NT2/D1 (cell line): ENCODE data around the gene LIMK2.

Experiments
- DNase-seq: peaks from one replicate; pipeline ENCODE4 v3.0.0-alpha.2; 2011; ENCODE audit warnings: low read depth, low spot score
- H3K27me3 ChIP-seq: 2 replicates; pipeline ENCODE4 v1.6.0; 2011; ENCODE audit warnings: mild to moderate bottlenecking; ENCODE audit not compliant: insufficient read length, insufficient read depth
- H3K36me3 ChIP-seq: 2 replicates; pipeline ENCODE4 v1.6.1; 2011; ENCODE audit warnings: mild to moderate bottlenecking, low read length, mixed read lengths; ENCODE audit not compliant: insufficient read depth, insufficient read length
- H3K4me1 ChIP-seq: 2 replicates; pipeline ENCODE4 v1.5.1; 2011; ENCODE audit not compliant: insufficient read depth, insufficient read length
- H3K4me3 ChIP-seq: 2 replicates; pipeline ENCODE4 v1.5.1; 2011; ENCODE audit warnings: low read depth; ENCODE audit not compliant: insufficient read length
- H3K9ac ChIP-seq: 2 replicates; pipeline ENCODE4 v1.6.0; 2011; ENCODE audit warnings: low read depth; ENCODE audit not compliant: insufficient read length
- H3K9me3 ChIP-seq: 2 replicates; pipeline ENCODE4 v1.5.1; 2011; ENCODE audit warnings: mild to moderate bottlenecking, low read length; ENCODE audit not compliant: insufficient read depth
- SUZ12 ChIP-seq: IDR thresholded peaks from 2 replicates; pipeline ENCODE4 v1.6.1; 2011; ENCODE audit not compliant: insufficient read length, insufficient read depth; ENCODE audit errors: extremely low read depth
- YY1 ChIP-seq: IDR thresholded peaks from 2 replicates; pipeline ENCODE4 v1.6.1; 2011; ENCODE audit not compliant: insufficient read length, insufficient read depth
- ZNF274 ChIP-seq: IDR thresholded peaks from 2 replicates; pipeline ENCODE4 v1.6.1; 2011; ENCODE audit warnings: mild to moderate bottlenecking, low read depth, low read length

The LIMK2 gene

DNA sequence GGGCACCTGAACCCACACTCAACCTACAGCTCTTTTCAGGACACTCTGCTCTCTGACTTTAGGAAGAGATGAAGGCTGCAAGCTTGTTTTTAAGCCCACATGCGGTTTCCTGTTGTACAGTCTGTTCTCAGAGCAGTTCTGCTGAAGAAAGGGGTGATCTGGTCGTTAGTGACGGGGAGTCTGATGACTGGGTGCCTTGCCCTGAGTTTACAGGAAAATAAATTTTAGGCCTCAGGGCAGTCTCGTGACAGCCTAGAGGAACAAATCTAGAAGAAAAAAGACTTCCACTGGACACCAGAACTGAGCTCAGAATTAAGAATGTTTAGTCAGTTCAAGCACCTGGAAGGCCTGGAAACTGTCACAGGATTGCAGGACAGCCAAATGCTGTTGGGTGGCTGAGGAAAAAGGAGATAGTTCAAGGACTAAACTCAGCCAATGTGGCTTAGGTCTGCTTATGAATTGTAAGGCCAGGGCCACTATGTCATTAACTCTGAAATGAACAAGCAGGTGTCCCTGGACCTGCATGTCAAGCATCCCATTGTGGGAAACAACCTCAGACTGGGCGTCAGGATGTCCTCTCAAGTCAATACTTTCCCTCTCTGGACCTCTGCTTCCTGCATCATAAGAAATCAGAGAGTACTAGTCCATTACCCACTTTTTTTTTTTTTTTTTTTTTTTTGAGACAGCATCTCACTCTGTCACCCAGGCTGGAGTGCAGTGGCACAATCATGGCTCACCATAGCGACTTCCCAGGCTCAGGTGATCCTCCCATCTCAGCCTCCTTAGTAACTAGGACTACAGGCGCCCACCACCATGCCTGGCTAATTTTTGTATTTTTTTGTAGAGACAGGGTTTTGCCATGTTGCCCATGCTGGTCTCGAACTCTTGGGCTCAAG lies 74.5 kb downstream of the LIMK2 start:
- no peak for DNase-seq
- no peak overlapping the region for H3K9ac ChIP-seq

DNA sequence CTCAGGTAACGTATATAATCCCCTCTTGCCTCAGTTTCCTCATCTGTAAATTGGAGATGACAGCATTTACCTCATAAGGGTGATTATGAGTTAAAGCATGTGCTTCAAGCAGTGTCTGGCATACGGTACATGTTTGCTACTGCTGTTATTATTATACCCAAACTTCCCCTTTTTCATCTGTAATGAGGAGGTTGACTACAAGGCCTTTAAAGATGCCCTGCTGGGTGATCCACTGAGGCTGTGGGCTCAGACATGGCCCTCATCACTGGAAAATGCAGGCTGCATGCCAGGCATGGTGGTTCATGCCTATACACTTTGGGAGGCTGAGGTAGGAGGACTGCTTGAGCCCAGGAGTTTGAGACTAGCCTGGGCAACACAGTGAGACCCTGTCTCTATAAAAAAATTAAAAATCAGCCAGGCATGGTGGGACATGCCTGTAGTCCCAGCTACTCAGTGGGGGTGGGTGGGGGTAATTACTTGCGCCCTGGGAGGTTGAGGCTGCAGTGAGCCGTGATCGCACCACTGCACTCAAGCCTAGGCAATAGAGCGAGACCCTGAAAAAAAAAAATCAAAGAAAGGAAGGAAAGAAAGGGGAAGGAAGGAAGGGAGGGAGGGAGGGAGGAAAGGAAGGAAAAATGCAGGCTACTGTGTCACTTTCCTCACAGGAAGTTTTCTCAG lies 75.9 kb downstream of the LIMK2 start:
- Histone ChIP-seq H3K27me3 (peaks cover 32% of the 10 kb centered on the region), H3K9ac (no peak overlapping the region), H3K9me3 (no peaks in the 10 kb centered on the region), H3K4me3 (no peak overlapping the region), H3K4me1 (peaks cover 5% of the 10 kb centered on the region), H3K36me3 (no peaks in the 10 kb centered on the region)
- no peak for DNase-seq
- no peak for TF ChIP-seq ZNF274
- no peak for TF ChIP-seq SUZ12
- no peak for TF ChIP-seq YY1

More for the DNA sequence above, 74.5 kb downstream of the LIMK2 start:
- H3K4me1 ChIP-seq: peaks cover 5% of the 10 kb centered on the region
- no peaks in the 10 kb centered on the region for H3K36me3 ChIP-seq
- H3K4me3 ChIP-seq: no peak overlapping the region
- no peak for TF ChIP-seq SUZ12
- TF ChIP-seq ZNF274: no peak
- no peak for TF ChIP-seq YY1
- H3K9me3 ChIP-seq: no peaks in the 10 kb centered on the region
- peaks cover 26% of the 10 kb centered on the region for H3K27me3 ChIP-seq

DNA sequence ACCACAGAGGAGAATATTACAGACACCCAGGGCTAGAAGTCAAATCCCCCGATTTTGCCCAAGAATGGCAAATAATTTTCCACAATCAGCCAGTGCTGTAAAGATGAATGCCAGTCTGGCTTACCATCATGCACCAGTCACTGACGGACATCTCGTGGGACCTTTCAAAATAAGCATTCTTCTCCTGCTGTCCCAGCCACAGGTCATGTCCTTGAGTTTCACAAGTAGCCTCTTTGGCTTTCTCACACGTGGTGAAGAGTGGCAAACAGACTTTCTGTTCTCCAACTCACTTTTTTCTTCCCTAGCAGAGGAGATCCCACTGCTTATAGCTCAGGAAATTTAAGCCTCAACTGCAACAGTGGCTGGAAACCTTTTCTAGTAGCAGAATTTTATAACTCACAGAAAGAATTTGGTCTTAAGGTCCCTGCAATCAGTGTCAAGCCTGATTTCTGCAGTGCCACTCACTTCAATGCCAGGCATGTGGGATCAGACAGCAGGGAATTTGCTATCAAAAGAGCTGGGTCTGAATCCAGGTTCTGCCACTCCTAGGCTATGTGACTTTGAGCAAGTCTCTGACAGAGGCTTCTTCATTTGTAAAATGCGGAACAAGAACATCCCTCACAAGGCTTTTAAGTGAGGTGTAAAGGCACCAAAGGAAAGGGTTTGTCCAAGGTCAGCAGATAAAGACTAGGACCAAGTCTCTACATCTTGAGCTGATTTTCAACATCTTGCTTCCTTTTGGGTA lies 76.6 kb downstream of the LIMK2 start:
- Histone ChIP-seq H3K9me3 (no peaks in the 10 kb centered on the region), H3K27me3 (peaks cover 32% of the 10 kb centered on the region), H3K4me3 (no peak overlapping the region), H3K9ac (no peak overlapping the region), H3K4me1 (peaks cover 5% of the 10 kb centered on the region), H3K36me3 (no peaks in the 10 kb centered on the region)
- TF ChIP-seq YY1: no peak
- TF ChIP-seq SUZ12: no peak
- TF ChIP-seq ZNF274: no peak
- DNase-seq: no peak

DNA sequence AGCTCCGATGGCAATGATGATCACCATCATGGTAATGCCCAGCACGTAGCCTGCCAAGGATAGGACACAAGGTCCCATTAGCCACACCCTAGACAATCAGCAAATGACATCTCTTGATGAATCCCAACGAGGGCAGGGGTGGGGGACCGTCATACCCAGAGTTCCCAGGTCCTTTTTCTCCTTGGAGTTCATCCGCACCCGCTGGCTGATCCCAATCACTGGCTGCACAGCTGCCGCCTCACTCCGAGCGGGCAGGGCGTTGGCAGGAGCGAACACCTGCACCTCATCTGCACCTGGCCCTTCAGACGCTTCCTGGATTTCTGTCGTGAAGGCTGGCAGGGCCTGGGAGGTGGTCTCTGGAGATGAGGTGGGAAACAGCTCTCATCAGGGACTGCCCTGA lies 77.2 kb downstream of the LIMK2 start:
- TF ChIP-seq ZNF274: no peak
- no peak for TF ChIP-seq SUZ12
- no peak for TF ChIP-seq YY1
- Histone ChIP-seq H3K4me3 (no peak overlapping the region), H3K36me3 (no peaks in the 10 kb centered on the region), H3K9me3 (no peaks in the 10 kb centered on the region), H3K27me3 (peaks cover 32% of the 10 kb centered on the region), H3K4me1 (peaks cover 5% of the 10 kb centered on the region), H3K9ac (no peak overlapping the region)
- no peak for DNase-seq

DNA sequence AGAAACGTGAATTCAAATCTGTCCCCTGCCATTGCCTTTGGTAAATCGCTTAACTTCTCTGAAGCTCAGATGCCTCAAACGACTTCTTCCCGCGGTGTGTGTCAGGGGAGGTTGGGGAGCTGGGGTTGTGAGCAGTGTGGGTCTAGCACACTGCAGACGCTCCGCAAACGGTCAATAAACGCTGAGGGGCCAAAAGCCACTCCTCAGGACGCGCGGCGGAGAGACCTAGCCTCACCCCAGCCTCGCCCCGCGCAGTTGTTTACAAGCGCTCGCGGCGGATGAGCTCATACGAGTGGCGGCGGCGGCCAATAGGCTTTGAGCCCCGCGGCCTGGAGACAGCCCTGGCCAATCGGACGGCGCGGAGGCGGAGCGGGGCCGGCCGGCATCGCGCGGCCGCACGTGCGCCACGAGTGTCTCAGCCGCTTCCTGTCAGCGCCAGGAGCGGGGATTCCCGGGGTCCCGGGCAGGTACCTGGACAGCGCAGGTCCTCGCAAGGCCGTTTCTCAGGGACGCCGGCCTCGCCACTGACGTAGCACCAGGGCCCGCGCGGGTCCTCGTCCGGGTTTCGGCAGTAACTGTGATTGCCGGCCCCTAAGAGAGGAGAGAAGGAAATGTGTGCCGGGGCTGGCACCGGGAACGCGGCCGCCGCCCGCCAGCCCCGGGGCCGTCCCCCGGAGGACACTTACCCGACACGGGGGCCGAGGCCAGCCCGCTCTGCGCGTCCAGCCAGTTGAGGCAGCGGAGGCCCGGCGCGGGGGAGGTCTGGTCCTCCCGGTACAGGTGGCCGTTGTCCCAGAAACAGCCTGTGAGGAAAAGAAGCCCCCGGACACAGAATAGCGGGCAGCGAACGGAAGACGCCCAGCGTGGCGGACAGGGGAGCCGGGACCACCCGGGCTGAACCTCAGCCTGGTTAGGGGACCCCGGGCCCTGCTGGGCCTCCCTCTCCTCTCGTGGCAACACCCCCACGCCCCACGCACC lies 78.7 kb downstream of the LIMK2 start:
- Histone ChIP-seq H3K9ac (peak overlapping the region; percentile 42), H3K36me3 (no peaks in the 10 kb centered on the region), H3K4me1 (no peaks in the 10 kb centered on the region), H3K27me3 (peaks cover 32% of the 10 kb centered on the region), H3K9me3 (no peaks in the 10 kb centered on the region), H3K4me3 (peak overlapping the region; percentile 37)
- TF ChIP-seq SUZ12 (no peak), YY1 (no peak), ZNF274 (no peak)
- DNase-seq: no peak

DNA sequence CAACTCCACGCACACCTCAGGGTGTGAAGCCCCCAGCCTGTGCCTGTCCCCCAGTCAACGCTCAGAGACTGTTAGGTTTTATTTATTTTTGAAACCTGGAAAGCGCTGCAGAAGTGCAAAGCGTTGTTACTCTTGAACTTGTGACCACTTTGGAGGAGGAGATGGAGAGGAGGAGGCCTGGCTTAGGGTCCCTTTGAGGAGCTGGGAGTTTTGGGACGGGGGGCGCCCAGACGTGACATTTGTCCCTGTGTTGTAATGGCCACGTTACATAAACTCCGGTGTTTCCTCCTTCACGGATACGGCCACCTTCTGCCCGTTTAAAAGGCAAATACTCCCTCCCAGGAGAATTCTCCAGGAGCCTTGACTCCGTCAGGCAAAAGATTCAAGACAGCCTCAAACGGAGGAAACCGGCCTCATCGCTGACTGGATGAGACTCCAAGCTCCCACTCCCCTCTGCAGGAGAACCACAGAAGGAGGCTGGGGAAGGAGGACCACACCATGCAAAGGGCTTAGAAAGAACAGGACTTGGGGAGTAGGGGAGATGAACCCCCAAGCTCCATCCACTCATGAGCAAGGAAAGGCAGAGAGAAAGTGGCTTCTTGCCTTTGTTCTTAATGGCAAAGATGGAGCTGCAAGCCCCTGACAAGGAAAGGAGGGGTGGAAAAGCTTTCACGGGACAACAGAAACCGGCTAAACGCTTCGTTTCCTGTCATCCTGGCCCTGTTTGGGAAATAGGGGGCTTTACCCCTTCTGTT lies 79.6 kb downstream of the LIMK2 start:
- Histone ChIP-seq H3K4me3 (peak overlapping the region; percentile 17), H3K27me3 (peaks cover 32% of the 10 kb centered on the region), H3K9me3 (no peaks in the 10 kb centered on the region), H3K9ac (peak overlapping the region; percentile 62), H3K36me3 (no peaks in the 10 kb centered on the region), H3K4me1 (no peaks in the 10 kb centered on the region)
- DNase-seq: no peak
- TF ChIP-seq SUZ12 (no peak), ZNF274 (no peak), YY1 (no peak)
